ENCODE measurements around the gene MSMP. TPM values are rescaled to one million over a fixed set of nuclear protein-coding genes. Genes with fewer than 3 reads are reported as not detected.
A peak's percentile ranks its signal among the peaks of the same experiment; 100 is the strongest.

MSMP gene
- total and polyA plus RNA-seq, 2 experiments from 2014 or later = not detected

DNA sequence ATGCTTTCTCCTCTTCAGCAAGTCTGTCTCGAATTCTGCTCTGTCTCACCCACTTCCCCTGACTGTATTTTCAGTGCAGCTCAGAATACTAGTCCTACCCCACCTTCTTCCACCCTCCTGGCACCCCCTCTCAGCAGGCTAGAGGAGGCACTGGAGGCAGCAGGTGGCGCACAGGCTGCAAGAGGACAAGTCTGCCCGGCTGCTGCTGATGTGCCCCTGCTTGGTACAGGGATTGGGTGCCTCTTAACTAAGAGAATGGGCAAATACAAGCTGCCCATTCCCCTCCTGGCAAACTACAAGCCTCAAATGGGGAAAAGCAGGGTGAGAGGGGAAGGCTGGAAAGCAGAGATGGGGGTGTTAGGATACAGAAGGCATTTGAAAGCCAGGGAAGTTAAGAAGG, 27.1 kb downstream of the MSMP start:
- Histone ChIP-seq H3K4me3 (no peak overlapping the region), H3K36me3 (peaks cover 35% of the 10 kb centered on the region), H3K27me3 (no peaks in the 10 kb centered on the region), H3K4me1 (ENCODE audit: low read depth) (peaks cover 46% of the 10 kb centered on the region), H3K9me3 (ENCODE audit: low read depth) (no peaks in the 10 kb centered on the region), H3K27ac (peak overlapping the region; percentile 100)
- TF ChIP-seq CTCF (IDR thresholded peaks at IDR 0.05; ENCODE audit: low read depth, low read length) = peak; percentile 11
- peak; percentile 48 to 59 for DNase-seq (ENCODE audit: low read depth in 1 of 2, low spot score in 1 of 2)

- Histone ChIP-seq H3K4me1 (ENCODE audit: low read depth) (peaks cover 37% of the 10 kb centered on the region), H3K36me3 (peaks cover 50% of the 10 kb centered on the region), H3K4me3 (no peak overlapping the region), H3K9me3 (ENCODE audit: low read depth) (no peaks in the 10 kb centered on the region), H3K27ac (no peak overlapping the region), H3K27me3 (no peaks in the 10 kb centered on the region)
- DNase-seq (ENCODE audit: low read depth in 1 of 2, low spot score in 1 of 2) = no peak
- no peak for TF ChIP-seq CTCF (IDR thresholded peaks at IDR 0.05; ENCODE audit: low read depth, low read length)
Observed at GRCh38 chr9:35725362-35725761, 28.7 kb downstream of the MSMP start.

- no peak for DNase-seq (ENCODE audit: low read depth in 1 of 2, low spot score in 1 of 2)
- no peak for TF ChIP-seq CTCF (IDR thresholded peaks at IDR 0.05; ENCODE audit: low read depth, low read length)
- Histone ChIP-seq H3K27me3 (no peaks in the 10 kb centered on the region), H3K27ac (no peak overlapping the region), H3K36me3 (peaks cover 64% of the 10 kb centered on the region), H3K4me1 (ENCODE audit: low read depth) (peaks cover 23% of the 10 kb centered on the region), H3K4me3 (no peak overlapping the region), H3K9me3 (ENCODE audit: low read depth) (no peaks in the 10 kb centered on the region)
Observed at GRCh38 chr9:35723908-35724307, 30.2 kb downstream of the MSMP start.

DNA sequence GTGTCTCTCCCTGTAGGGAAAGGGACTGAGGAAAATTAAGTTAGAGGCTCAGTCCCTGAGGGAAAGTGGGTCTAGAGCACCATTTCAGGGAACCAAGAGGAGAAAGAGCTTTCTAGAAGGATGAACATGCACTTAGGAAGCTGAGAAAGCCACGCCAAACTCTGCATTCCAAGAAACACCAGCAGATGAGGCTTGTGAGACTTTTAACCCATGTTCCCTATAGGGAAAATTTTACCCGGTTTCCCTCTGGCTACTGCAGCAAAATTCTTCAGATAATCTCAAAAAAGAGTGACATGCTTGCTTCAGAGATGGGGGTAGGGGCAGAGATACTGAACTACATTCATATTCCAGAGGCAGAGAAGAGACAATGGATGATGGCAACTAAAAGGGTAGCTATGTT, 30.6 kb downstream of the MSMP start:
- Histone ChIP-seq H3K27ac (no peak overlapping the region), H3K4me1 (ENCODE audit: low read depth) (peaks cover 18% of the 10 kb centered on the region), H3K9me3 (ENCODE audit: low read depth) (no peaks in the 10 kb centered on the region), H3K27me3 (no peaks in the 10 kb centered on the region), H3K36me3 (peaks cover 69% of the 10 kb centered on the region), H3K4me3 (no peak overlapping the region)
- no peak for TF ChIP-seq CTCF (IDR thresholded peaks at IDR 0.05; ENCODE audit: low read depth, low read length)
- DNase-seq (ENCODE audit: low read depth in 1 of 2, low spot score in 1 of 2) = peak in 1 of 2 donors; percentile 26

DNA sequence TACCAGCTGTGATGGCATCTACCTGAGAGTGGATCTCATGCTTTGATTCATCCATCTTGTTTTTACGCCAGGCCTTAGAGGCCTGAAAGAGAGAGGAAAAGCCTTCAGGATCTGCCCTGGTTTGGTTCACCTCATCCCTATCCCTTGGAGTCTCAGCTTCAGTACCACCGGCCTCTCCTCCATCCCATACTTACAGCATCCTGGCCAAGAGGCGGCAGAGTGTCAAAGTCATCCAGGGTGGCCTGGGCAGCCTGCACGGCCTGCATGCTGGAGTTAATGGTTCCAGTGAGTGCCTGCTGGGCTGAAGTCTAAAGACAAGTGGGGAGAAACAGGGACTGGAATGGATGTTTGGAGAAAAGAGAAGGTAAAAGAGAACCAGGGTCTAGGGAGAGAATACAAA, 34.5 kb downstream of the MSMP start:
- H3K9me3 ChIP-seq (ENCODE audit: low read depth) = no peaks in the 10 kb centered on the region
- no peak overlapping the region for H3K4me3 ChIP-seq
- TF ChIP-seq CTCF (IDR thresholded peaks at IDR 0.05; ENCODE audit: low read depth, low read length) = no peak
- no peak overlapping the region for H3K27ac ChIP-seq
- peaks cover 92% of the 10 kb centered on the region for H3K36me3 ChIP-seq
- H3K27me3 ChIP-seq = no peaks in the 10 kb centered on the region
- H3K4me1 ChIP-seq (ENCODE audit: low read depth) = no peaks in the 10 kb centered on the region
- DNase-seq (ENCODE audit: low read depth in 1 of 2, low spot score in 1 of 2) = no peak
